RKO (cell line): ENCODE results near the gene DUSP18.
A peak's percentile ranks its signal among the peaks of the same experiment; 100 is the strongest.
"Not testable (repeated sequence)": the region's sequence is repeated elsewhere in the genome, so short reads cannot be mapped to it uniquely, and the experiment has no call there.

ENCODE experiments used
- DNase-seq: peaks from one replicate; pipeline ENCODE4 v3.0.0-alpha.2; 2016; ENCODE audit warnings: low spot score

The DUSP18 gene

GRCh38 chr22:30679895-30680690 is 12.4 kb upstream of the DUSP18 start:
- DNase-seq, result not testable (repeated sequence)

GRCh38 chr22:30676565-30676964 is 8.9 kb upstream of the DUSP18 start:
- DNase-seq, result not testable (repeated sequence)

GRCh38 chr22:30675436-30675835 is 7.8 kb upstream of the DUSP18 start:
- DNase-seq, result no peak

- DNase-seq, result no peak
These were observed 6.8 kb upstream of the DUSP18 start for GRCh38 chr22:30674482-30674881.

GRCh38 chr22:30673136-30673535 is 5.5 kb upstream of the DUSP18 start:
- no peak for DNase-seq

GRCh38 chr22:30671071-30671470 is 3.4 kb upstream of the DUSP18 start:
- no peak for DNase-seq

GRCh38 chr22:30668386-30668710 is 673 bp upstream of the DUSP18 start:
- DNase-seq, result no peak

- peak; percentile 22 for DNase-seq
These were observed 575 bp downstream of the DUSP18 start for GRCh38 chr22:30667107-30667493.

- no peak for DNase-seq
These were observed 1.9 kb downstream of the DUSP18 start for GRCh38 chr22:30665786-30666185.

GRCh38 chr22:30665266-30665665 is 2.4 kb downstream of the DUSP18 start:
- DNase-seq, result no peak

- DNase-seq, result no peak
These were observed 2.9 kb downstream of the DUSP18 start for GRCh38 chr22:30664798-30665197.

GRCh38 chr22:30662040-30662439 is 5.6 kb downstream of the DUSP18 start:
- no peak for DNase-seq

GRCh38 chr22:30655532-30655931 is 12.1 kb downstream of the DUSP18 start:
- DNase-seq, result no peak

GRCh38 chr22:30654361-30654760 is 13.3 kb downstream of the DUSP18 start:
- no peak for DNase-seq

GRCh38 chr22:30652852-30653251 is 14.8 kb downstream of the DUSP18 start:
- DNase-seq, result no peak

- DNase-seq, result no peak
These were observed 17.1 kb downstream of the DUSP18 start for GRCh38 chr22:30650508-30651116.

GRCh38 chr22:30649430-30650007 is 18.2 kb downstream of the DUSP18 start:
- DNase-seq, result peak; percentile 87

- no peak for DNase-seq
These were observed 18.9 kb downstream of the DUSP18 start for GRCh38 chr22:30648825-30649224.

GRCh38 chr22:30647536-30647935 is 20.1 kb downstream of the DUSP18 start:
- DNase-seq, result no peak

- DNase-seq, result no peak
These were observed 21.0 kb downstream of the DUSP18 start for GRCh38 chr22:30646518-30647160.

- DNase-seq, result no peak
These were observed 24.4 kb downstream of the DUSP18 start for GRCh38 chr22:30643055-30643875.

- DNase-seq, result no peak
These were observed 26.7 kb downstream of the DUSP18 start for GRCh38 chr22:30640839-30641430.
